H1 (cell line): Measurements from ENCODE around the gene CELF6. TPM values are rescaled to one million over a fixed set of nuclear protein-coding genes. Genes with fewer than 3 reads are reported as not detected.

Experiments
- CTCF ChIA-PET: fragments of 300-600 bp; sonication (Branson Sonifier 250); formaldehyde crosslinking; loops from one replicate; lab custom pipeline; 2021; ENCODE audit not compliant: partially characterized antibody; lab: Charles Lee
- POLR2A ChIA-PET: fragments of 300-600 bp; sonication (Branson Sonifier 250); formaldehyde crosslinking; loops from one replicate; lab custom pipeline; 2021; ENCODE audit warnings: inconsistent platforms; ENCODE audit not compliant: partially characterized antibody; lab: Charles Lee
- DNase-seq, 2 experiments: peaks; one replicate each; pipeline versions ENCODE4 v3.0.0 to v3.0.0-alpha.2; 2010 to 2022; ENCODE audit warnings: low spot score in 2 of 2, low read depth in 1 of 2, mixed read lengths in 1 of 2
- FAIRE-seq: peaks from 2 replicates; lab custom pipeline; 2011; peaks lifted over from hg19 to GRCh38; lab: Jason Lieb, UNC
- H2AFZ ChIP-seq: 2 replicates; pipeline ENCODE4 v1.8.1; 2012; ENCODE audit warnings: low read length, inconsistent platforms
- H2AK5ac ChIP-seq: 2 replicates; pipeline ENCODE4 v1.6.1; 2013; ENCODE audit warnings: low read depth, low read length
- H2BK120ac ChIP-seq: replicated peaks from 2 replicates; pipeline ENCODE3; 2013; ENCODE audit warnings: low read depth, low read length, inconsistent platforms
- H2BK12ac ChIP-seq: 2 replicates; pipeline ENCODE4 v1.6.1; 2013; ENCODE audit warnings: low read depth, low read length
- H2BK15ac ChIP-seq: 2 replicates; pipeline ENCODE4 v1.6.1; 2013; ENCODE audit warnings: low read length
- H2BK20ac ChIP-seq: 2 replicates; pipeline ENCODE4 v1.6.1; 2013; ENCODE audit warnings: low read length
- H2BK5ac ChIP-seq: 2 replicates; pipeline ENCODE4 v1.6.1; 2013; ENCODE audit warnings: low read depth, low read length
- H3K14ac ChIP-seq: 2 replicates; pipeline ENCODE4 v1.6.1; 2013; ENCODE audit warnings: inconsistent platforms; ENCODE audit not compliant: insufficient read length
- H3K18ac ChIP-seq: 2 replicates; pipeline ENCODE4 v1.6.1; 2013; ENCODE audit warnings: low read length; ENCODE audit errors: extremely low read depth
- H3K23ac ChIP-seq: 2 replicates; pipeline ENCODE4 v1.6.1; 2013; ENCODE audit warnings: inconsistent platforms; ENCODE audit not compliant: insufficient read length
- H3K23me2 ChIP-seq: 2 replicates; pipeline ENCODE4 v1.6.1; 2013; ENCODE audit warnings: low read depth, low read length
- H3K27ac ChIP-seq: 2 replicates; pipeline ENCODE4 v1.6.1; 2011; ENCODE audit warnings: low read depth, low read length, inconsistent platforms
- H3K27me3 ChIP-seq, 4 experiments: replicated peaks in 1 of 4; 1 replicate in 1 of 4; 2 replicates in 3 of 4; pipeline versions ENCODE4 v1.6.1 to v1.8.1; 2011 to 2013; ENCODE audit warnings: low read length in 3 of 4, mild to moderate bottlenecking in 3 of 4, inconsistent platforms in 2 of 4, mixed read lengths in 2 of 4, moderate library complexity in 1 of 4; ENCODE audit not compliant: control insufficient read depth in 3 of 4, insufficient read depth in 3 of 4; ENCODE audit errors: extremely low read depth in 1 of 4
- H3K36me3 ChIP-seq, 4 experiments: 2 replicates each; pipeline versions ENCODE4 v1.6.1 to v1.8.1; 2011 to 2013; ENCODE audit warnings: mild to moderate bottlenecking in 4 of 4, low read length in 3 of 4, moderate library complexity in 2 of 4, control low read depth in 1 of 4, inconsistent platforms in 1 of 4; ENCODE audit not compliant: insufficient read depth in 4 of 4, control insufficient read depth in 2 of 4
- H3K4ac ChIP-seq: replicated peaks from 2 replicates; pipeline ENCODE3; 2013; ENCODE audit warnings: low read length, low read depth, mixed read lengths, inconsistent platforms; ENCODE audit not compliant: insufficient read length
- H3K4me1 ChIP-seq, 4 experiments: replicated peaks in 1 of 4; 1 replicate in 1 of 4; 2 replicates in 3 of 4; pipeline versions ENCODE4 v1.6.1 to v1.8.1; 2011 to 2013; ENCODE audit warnings: low read length in 3 of 4, inconsistent platforms in 2 of 4, mixed read lengths in 1 of 4; ENCODE audit not compliant: insufficient read depth in 4 of 4, control insufficient read depth in 3 of 4
- H3K4me2 ChIP-seq, 2 experiments: 2 replicates each; pipeline versions ENCODE4 v1.6.1 to v1.8.1; 2011 to 2013; ENCODE audit warnings: low read depth in 2 of 2, low read length in 2 of 2, control low read depth in 1 of 2, inconsistent platforms in 1 of 2, mild to moderate bottlenecking in 1 of 2; ENCODE audit not compliant: insufficient read depth in 1 of 2
- H3K4me3 ChIP-seq, 4 experiments: fragments of 200-600, 300-600 bp in 1 of 4; sonication (generic), shearing (Covaris generic), sonication (Bioruptor Twin) in 1 of 4; 2 replicates each; pipeline versions ENCODE4 v1.5.1 to v1.8.1; 2011 to 2016; ENCODE audit warnings: low read length in 4 of 4, low read depth in 3 of 4, control low read depth in 2 of 4, inconsistent platforms in 2 of 4, mild to moderate bottlenecking in 2 of 4, mixed read lengths in 1 of 4, moderate library complexity in 1 of 4; ENCODE audit not compliant: insufficient read depth in 2 of 4; ENCODE audit errors: extremely low read depth in 1 of 4
- H3K56ac ChIP-seq: replicated peaks from 2 replicates; pipeline ENCODE3; 2013; ENCODE audit warnings: low read depth, mild to moderate bottlenecking, mixed read lengths, low read length, inconsistent platforms; ENCODE audit not compliant: insufficient read length
- H3K79me1 ChIP-seq: 2 replicates; pipeline ENCODE4 v1.6.1; 2013; ENCODE audit warnings: low read depth, low read length, control low read depth
- H3K79me2 ChIP-seq, 2 experiments: 2 replicates each; pipeline versions ENCODE4 v1.6.1 to v1.8.1; 2012 to 2013; ENCODE audit warnings: low read length in 2 of 2, mild to moderate bottlenecking in 2 of 2, inconsistent platforms in 1 of 2; ENCODE audit not compliant: insufficient read depth in 2 of 2, control insufficient read depth in 1 of 2
- H3K9ac ChIP-seq, 4 experiments: replicated peaks in 1 of 4; 1 replicate in 1 of 4; 2 replicates in 3 of 4; pipeline versions ENCODE4 v1.6.1 to v1.8.1; 2011 to 2013; ENCODE audit warnings: low read depth in 3 of 4, low read length in 3 of 4, control low read depth in 2 of 4, mild to moderate bottlenecking in 2 of 4, moderate library complexity in 2 of 4, inconsistent platforms in 1 of 4; ENCODE audit errors: extremely low read depth in 1 of 4
- H3K9me3 ChIP-seq, 2 experiments: 2 replicates each; pipeline versions ENCODE4 v1.6.1 to v1.8.1; 2012 to 2013; ENCODE audit warnings: mild to moderate bottlenecking in 2 of 2, moderate library complexity in 2 of 2, control low read depth in 1 of 2, inconsistent platforms in 1 of 2, low read depth in 1 of 2, low read length in 1 of 2, mixed read lengths in 1 of 2; ENCODE audit not compliant: insufficient read depth in 2 of 2
- H4K20me1 ChIP-seq, 2 experiments: replicated peaks in 1 of 2; 2 replicates each; pipeline versions ENCODE3 to v1.8.1; 2011 to 2013; ENCODE audit warnings: inconsistent platforms in 2 of 2, low read length in 2 of 2, mild to moderate bottlenecking in 1 of 2; ENCODE audit not compliant: insufficient read depth in 2 of 2, control insufficient read depth in 1 of 2
- H4K5ac ChIP-seq: 2 replicates; pipeline ENCODE4 v1.6.1; 2013; ENCODE audit warnings: low read length, low read depth, mixed read lengths, inconsistent platforms; ENCODE audit not compliant: insufficient read length
- H4K8ac ChIP-seq: 2 replicates; pipeline ENCODE4 v1.8.0; 2013; ENCODE audit warnings: mild to moderate bottlenecking, moderate library complexity, low read length, inconsistent platforms; ENCODE audit not compliant: insufficient read depth; ENCODE audit errors: extremely low read depth
- H4K91ac ChIP-seq: replicated peaks from 2 replicates; pipeline ENCODE3; 2013; ENCODE audit warnings: low read length, mixed read lengths, inconsistent platforms; ENCODE audit not compliant: insufficient read length
- BACH1 ChIP-seq: IDR thresholded peaks from 2 replicates; pipeline ENCODE4 v1.6.1; 2012; ENCODE audit warnings: low read length, improper control_type of control experiment
- BCL11A ChIP-seq, 2 experiments: IDR thresholded peaks; one replicate each; pipeline ENCODE4 v1.6.1; 2011; ENCODE audit warnings: low read depth in 2 of 2, low read length in 2 of 2, mild to moderate bottlenecking in 2 of 2
- CBX8 ChIP-seq: fragments of 300-800, 300-1000 bp; sonication (generic); IDR thresholded peaks from 2 replicates; pipeline ENCODE4 v1.7.1; 2016; ENCODE audit warnings: low read depth, low read length, borderline replicate concordance
- CHD1 ChIP-seq: IDR thresholded peaks from 2 replicates; pipeline ENCODE4 v1.6.1; 2012; ENCODE audit warnings: low read depth, low read length, improper control_type of control experiment
- CREB1 ChIP-seq: IDR thresholded peaks from 2 replicates; pipeline ENCODE4 v1.6.1; 2012; ENCODE audit warnings: inconsistent platforms
- FOSL1 ChIP-seq: IDR thresholded peaks from 2 replicates; pipeline ENCODE4 v1.6.1; 2011; ENCODE audit warnings: mild to moderate bottlenecking, low read depth, low read length, moderate library complexity; ENCODE audit not compliant: insufficient read depth
- GABPA ChIP-seq: IDR thresholded peaks from 2 replicates; pipeline ENCODE4 v1.6.1; 2011; ENCODE audit warnings: mild to moderate bottlenecking, low read length, moderate library complexity, borderline replicate concordance; ENCODE audit not compliant: insufficient read depth
- KDM5A ChIP-seq: fragments of 200-600 bp; IDR thresholded peaks from 2 replicates; pipeline ENCODE4 v1.7.1; 2012; ENCODE audit warnings: mild to moderate bottlenecking, low read length, inconsistent platforms, mixed read lengths
- MAFK ChIP-seq: IDR thresholded peaks from 2 replicates; pipeline ENCODE4 v1.6.1; 2012; ENCODE audit warnings: low read depth, mild to moderate bottlenecking, improper control_type of control experiment, low read length
- PHF8 ChIP-seq: fragments of 200-600 bp; sonication (generic); conservative IDR thresholded peaks from 2 replicates; pipeline ENCODE4 v1.7.1; 2012; ENCODE audit warnings: low read depth, mild to moderate bottlenecking, inconsistent platforms, low read length, moderate library complexity
- RAD21 ChIP-seq, 2 experiments: IDR thresholded peaks in 1 of 2; conservative IDR thresholded peaks in 1 of 2; 2 replicates each; pipeline ENCODE4 v1.6.1; 2011; ENCODE audit warnings: low read depth in 2 of 2, low read length in 2 of 2, improper control_type of control experiment in 1 of 2, inconsistent platforms in 1 of 2, mild to moderate bottlenecking in 1 of 2, moderate library complexity in 1 of 2
- SP2 ChIP-seq: IDR thresholded peaks from 2 replicates; pipeline ENCODE4 v1.6.1; 2012; ENCODE audit warnings: mild to moderate bottlenecking, low read length, inconsistent platforms
- SRF ChIP-seq: IDR thresholded peaks from 2 replicates; pipeline ENCODE4 v1.6.1; 2011; ENCODE audit warnings: mild to moderate bottlenecking, low read depth, low read length, moderate library complexity
- YY1 ChIP-seq: IDR thresholded peaks from 2 replicates; pipeline ENCODE4 v1.6.1; 2011; ENCODE audit warnings: low read depth, mild to moderate bottlenecking, low read length
- WGBS, 2 experiments: shearing (Covaris generic) in 1 of 2; methylation state at CpG; one replicate each; pipeline versions ENCODE4 v1.1.6 to v1.1.7; 2013 to 2015; ENCODE audit warnings: low lambda C conversion rate in 2 of 2, mixed read lengths in 2 of 2, inconsistent platforms in 1 of 2, low coverage in 1 of 2, missing lambda C conversion rate in 1 of 2; ENCODE audit not compliant: insufficient replicate concordance in 2 of 2, insufficient coverage in 1 of 2, insufficient read length in 1 of 2; ENCODE audit errors: extremely low coverage in 1 of 2, missing lambda C conversion rate in 1 of 2; 5-methylcytosine and 5-hydroxymethylcytosine counted together
- polyA plus RNA-seq, 7 experiments: library from polyadenylated mRNA; depleted of rRNA in 3 of 7; stranded (reverse) in 5 of 7; unstranded in 2 of 7; fragments of >200 nt in 5 of 7; fragments of 200-250 nt in 2 of 7; gene quantifications; 1 replicate in 5 of 7; 2 replicates in 1 of 7; 4 replicates in 1 of 7; pipeline versions ENCODE4 v1.2.1 to v1.2.3, GENCODE V29; 2011 to 2013; ENCODE audit warnings: missing spikeins in 2 of 7, mixed read lengths in 2 of 7
- total RNA-seq: library from RNA; stranded (reverse); fragmentation: NEBNext Ultra II Directional; extraction: Animal tissue kit (Norgen Biotek cat#: 25700); gene quantifications from 2 replicates; pipeline ENCODE4 v1.2.1, GENCODE V29; 2021
- TF ChIP-seq, protein P1 (sequence below): IDR thresholded peaks from 2 replicates; pipeline ENCODE4 v1.6.1; 2012; ENCODE audit warnings: inconsistent platforms

The CELF6 gene
- total and polyA plus RNA-seq, 2 of the 8 experiments (the other 6 are each of a cell fraction or from before 2014, with no cell fraction given): 0.09 to 0.19 TPM

DNA sequence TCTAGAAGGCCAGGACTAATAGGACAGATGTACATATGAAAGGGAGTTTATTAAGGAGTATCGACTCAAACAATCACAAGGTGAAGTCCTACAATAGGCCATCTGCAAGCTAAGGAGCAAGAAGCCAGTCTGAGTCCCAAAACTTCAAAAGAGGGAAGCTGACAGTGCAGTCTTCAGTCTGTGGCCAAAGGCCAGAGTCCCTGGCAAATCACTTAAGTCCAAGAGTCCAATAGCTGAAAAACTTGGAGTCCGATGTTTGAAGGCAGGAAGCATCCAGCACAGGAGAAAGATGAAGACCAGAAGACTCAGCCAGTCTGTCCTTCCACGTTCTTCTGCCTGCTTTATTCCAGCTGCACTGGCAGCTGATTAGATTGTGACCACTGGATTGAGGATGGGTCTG, 11.1 kb upstream of the CELF6 start:
- Histone ChIP-seq H3K27me3 (no peaks in the 10 kb centered on the region), H4K91ac (no peak overlapping the region), H3K36me3 (no peaks in the 10 kb centered on the region), H2BK5ac (no peak overlapping the region), H3K4me1 (no peaks in the 10 kb centered on the region), H2AFZ (no peak overlapping the region), H3K9ac (no peak overlapping the region), H2BK12ac (no peak overlapping the region), H3K4ac (no peak overlapping the region)
- WGBS, 2 experiments: 83% methylated on average over 3 of the region's 3 CpGs; no CpG with 5 or more reads in 1 of the 2 experiments
- TF ChIP-seq, protein P1, sequence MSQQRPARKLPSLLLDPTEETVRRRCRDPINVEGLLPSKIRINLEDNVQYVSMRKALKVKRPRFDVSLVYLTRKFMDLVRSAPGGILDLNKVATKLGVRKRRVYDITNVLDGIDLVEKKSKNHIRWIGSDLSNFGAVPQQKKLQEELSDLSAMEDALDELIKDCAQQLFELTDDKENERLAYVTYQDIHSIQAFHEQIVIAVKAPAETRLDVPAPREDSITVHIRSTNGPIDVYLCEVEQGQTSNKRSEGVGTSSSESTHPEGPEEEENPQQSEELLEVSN: no peak
- TF ChIP-seq KDM5A (no peak), GABPA (no peak), RAD21 (IDR thresholded peaks at IDR 0.05 in 1 of 2, conservative IDR thresholded peaks at IDR 0.05 in 1 of 2; ENCODE audit: low read depth in 2 of 2, low read length in 2 of 2) (no peak), SP2 (no peak), MAFK (no peak), CHD1 (no peak), BCL11A (IDR thresholded peaks at IDR 0.05; ENCODE audit: low read depth in 2 of 2, low read length in 2 of 2) (no peak), BACH1 (no peak), PHF8 (no peak), YY1 (no peak), SRF (no peak), CREB1 (no peak), CBX8 (no peak), FOSL1 (no peak)
- TF ChIP-seq, all 59 proteins: peak for 0
- Histone ChIP-seq H3K79me1 (no peaks in the 10 kb centered on the region), H3K23ac (no peak overlapping the region), H3K27ac (no peak overlapping the region), H2BK15ac (no peak overlapping the region), H4K8ac (no peak overlapping the region), H3K9me3 (no peaks in the 10 kb centered on the region), H2BK20ac (no peak overlapping the region), H3K23me2 (no peaks in the 10 kb centered on the region), H3K79me2 (no peaks in the 10 kb centered on the region), H2BK120ac (no peak overlapping the region), H3K4me2 (no peak overlapping the region), H3K56ac (no peak overlapping the region), H4K5ac (no peak overlapping the region), H3K14ac (no peak overlapping the region), H4K20me1 (no peaks in the 10 kb centered on the region), H2AK5ac (no peak overlapping the region), H3K18ac (no peak overlapping the region), H3K4me3 (no peak overlapping the region)
- ChIA-PET CTCF (interaction anchor here (1.0 to 4.6 kb wide), 4 partner anchors 9 to 298 kb away, joined by 3 to 19 read pairs (median 10); no protein-coding TSS in a partner anchor), POLR2A (interaction anchor here (1.4 to 1.6 kb wide), 2 partner anchors 11 to 144 kb away, joined by 3 to 6 read pairs; partner anchors contain the start of gene CELF6)
- FAIRE-seq (no peak), DNase-seq (no peak)
